GM12875 (cell line): ENCODE measurements around the gene CEP104.

ENCODE experiments used
- H3K4me3 ChIP-seq: one replicate; pipeline ENCODE4 v1.5.1; 2011; ENCODE audit warnings: low read depth, low read length, control low read depth
- TF ChIP-seq, protein P1 (sequence below): IDR thresholded peaks from 2 replicates; pipeline ENCODE4 v1.5.1; 2011; ENCODE audit warnings: low read depth, mild to moderate bottlenecking, control low read depth, inconsistent platforms, low read length, moderate library complexity, borderline replicate concordance; ENCODE audit not compliant: insufficient read depth

Gene CEP104

DNA sequence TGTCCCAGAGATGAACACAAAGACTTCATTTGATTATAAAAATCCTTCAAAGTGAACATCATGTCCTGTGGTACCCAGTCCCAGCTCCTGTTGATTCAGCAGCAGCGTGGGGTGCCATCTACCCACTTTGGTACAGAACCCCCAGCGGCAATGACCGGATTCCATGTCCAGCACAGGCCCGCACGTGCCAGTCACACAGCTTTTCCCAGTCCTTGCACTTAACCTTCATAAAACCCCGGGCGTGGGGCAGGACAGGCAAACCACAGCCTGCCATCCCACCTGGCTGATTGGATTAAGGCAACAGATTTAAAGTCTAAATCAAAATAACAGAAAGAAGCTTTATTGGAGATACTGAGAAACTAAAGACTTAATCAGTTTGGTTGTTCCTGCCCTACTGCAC lies 15.5 kb downstream of the CEP104 start:
- TF ChIP-seq, protein P1, sequence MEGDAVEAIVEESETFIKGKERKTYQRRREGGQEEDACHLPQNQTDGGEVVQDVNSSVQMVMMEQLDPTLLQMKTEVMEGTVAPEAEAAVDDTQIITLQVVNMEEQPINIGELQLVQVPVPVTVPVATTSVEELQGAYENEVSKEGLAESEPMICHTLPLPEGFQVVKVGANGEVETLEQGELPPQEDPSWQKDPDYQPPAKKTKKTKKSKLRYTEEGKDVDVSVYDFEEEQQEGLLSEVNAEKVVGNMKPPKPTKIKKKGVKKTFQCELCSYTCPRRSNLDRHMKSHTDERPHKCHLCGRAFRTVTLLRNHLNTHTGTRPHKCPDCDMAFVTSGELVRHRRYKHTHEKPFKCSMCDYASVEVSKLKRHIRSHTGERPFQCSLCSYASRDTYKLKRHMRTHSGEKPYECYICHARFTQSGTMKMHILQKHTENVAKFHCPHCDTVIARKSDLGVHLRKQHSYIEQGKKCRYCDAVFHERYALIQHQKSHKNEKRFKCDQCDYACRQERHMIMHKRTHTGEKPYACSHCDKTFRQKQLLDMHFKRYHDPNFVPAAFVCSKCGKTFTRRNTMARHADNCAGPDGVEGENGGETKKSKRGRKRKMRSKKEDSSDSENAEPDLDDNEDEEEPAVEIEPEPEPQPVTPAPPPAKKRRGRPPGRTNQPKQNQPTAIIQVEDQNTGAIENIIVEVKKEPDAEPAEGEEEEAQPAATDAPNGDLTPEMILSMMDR: no peak
- no peak overlapping the region for H3K4me3 ChIP-seq

- TF ChIP-seq, protein P1: no peak
- no peak overlapping the region for H3K4me3 ChIP-seq
These were observed 18.2 kb downstream of the CEP104 start for GRCh38 chr1:3838788-3839187.

DNA sequence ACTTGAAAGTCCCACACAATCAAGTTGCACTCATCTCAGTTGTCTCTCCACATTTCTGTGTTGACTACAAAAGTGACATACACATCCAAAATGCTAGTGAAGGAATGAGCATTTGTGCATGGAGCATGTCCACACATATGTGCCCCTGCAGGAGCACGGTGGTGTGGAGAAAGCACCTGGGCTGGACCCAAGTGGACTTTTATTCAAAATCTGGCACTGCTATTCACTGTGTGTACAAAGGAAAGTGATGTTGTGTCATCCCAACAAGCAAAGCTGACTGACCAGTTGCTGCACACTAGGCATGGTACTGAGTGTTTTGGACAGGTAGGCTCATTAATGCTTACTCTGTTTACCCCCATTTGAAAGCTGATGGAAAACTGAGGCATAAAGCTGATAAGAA lies 19.3 kb downstream of the CEP104 start:
- TF ChIP-seq, protein P1: no peak
- H3K4me3 ChIP-seq: no peak overlapping the region

DNA sequence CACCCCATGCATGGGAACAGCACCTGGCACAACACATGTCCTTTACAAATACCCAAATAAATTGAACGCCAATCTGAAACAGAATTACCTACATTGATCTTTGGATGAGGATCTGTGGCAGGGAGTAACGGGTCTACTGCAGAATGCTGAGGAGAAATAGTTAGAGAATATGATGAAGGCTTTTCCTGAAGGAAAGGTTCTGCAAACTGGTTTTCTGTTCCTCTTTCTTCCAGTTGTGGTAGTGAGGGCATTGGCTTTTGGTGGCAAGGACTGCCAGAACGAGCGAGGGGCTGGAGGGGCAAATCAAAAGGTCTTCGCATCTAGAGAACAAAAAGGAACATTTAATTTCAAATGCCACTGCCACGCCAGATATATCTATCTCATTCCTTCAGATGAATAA lies 19.8 kb downstream of the CEP104 start:
- no peak overlapping the region for H3K4me3 ChIP-seq
- TF ChIP-seq, protein P1: no peak

- TF ChIP-seq, protein P1: no peak
- no peak overlapping the region for H3K4me3 ChIP-seq
These were observed 20.6 kb downstream of the CEP104 start for GRCh38 chr1:3836421-3836820.

GRCh38 chr1:3834701-3835100 lies 22.3 kb downstream of the CEP104 start:
- TF ChIP-seq, protein P1: no peak
- H3K4me3 ChIP-seq: no peak overlapping the region

DNA sequence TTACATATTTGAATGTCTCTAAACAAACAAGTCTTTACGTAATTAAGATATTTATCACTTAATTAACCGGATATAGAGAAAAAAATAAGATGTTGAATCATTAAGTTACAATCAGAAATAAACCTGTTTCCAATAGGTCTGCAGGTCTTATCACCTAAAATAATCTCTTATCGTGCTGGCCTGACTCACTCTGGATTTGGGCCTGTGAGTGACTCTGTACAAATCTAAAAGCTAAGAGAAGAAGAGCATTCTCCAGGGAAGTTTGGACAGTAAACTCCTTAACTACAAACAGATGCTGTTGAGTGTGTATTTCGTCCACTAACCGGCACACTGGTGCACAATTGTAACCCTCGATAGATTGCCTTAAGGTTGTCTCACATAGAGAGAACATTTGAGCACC lies 25.3 kb downstream of the CEP104 start:
- H3K4me3 ChIP-seq: no peak overlapping the region
- TF ChIP-seq, protein P1: no peak
